Osteoblast (primary cell): ENCODE data around the gene DDX1. TPM values are rescaled to one million over a fixed set of nuclear protein-coding genes. Genes with fewer than 3 reads are reported as not detected.

Source experiments
- DNase-seq: peaks from one replicate; pipeline ENCODE4 v3.0.0; 2011; ENCODE audit warnings: low spot score, mixed read lengths; ENCODE audit not compliant: insufficient read length; ENCODE audit errors: missing footprints
- H2AFZ ChIP-seq: 2 replicates; pipeline ENCODE4 v1.6.0; 2011; ENCODE audit warnings: mild to moderate bottlenecking, low read length
- H3K27ac ChIP-seq: 2 replicates; pipeline ENCODE4 v1.5.1; 2011; ENCODE audit warnings: mild to moderate bottlenecking, low read depth, low read length, moderate library complexity
- H3K27me3 ChIP-seq: 2 replicates; pipeline ENCODE4 v1.6.0; 2012; ENCODE audit warnings: mild to moderate bottlenecking, control low read depth, inconsistent platforms, low read length, moderate library complexity; ENCODE audit not compliant: insufficient read depth
- H3K36me3 ChIP-seq: 2 replicates; pipeline ENCODE4 v1.5.1; 2011; ENCODE audit warnings: mild to moderate bottlenecking, low read length, control low read depth, moderate library complexity; ENCODE audit not compliant: insufficient read depth
- H3K4me1 ChIP-seq: 2 replicates; pipeline ENCODE4 v1.5.1; 2011; ENCODE audit warnings: mild to moderate bottlenecking, low read length, control low read depth, moderate library complexity; ENCODE audit not compliant: insufficient read depth
- H3K4me2 ChIP-seq: 2 replicates; pipeline ENCODE4 v1.6.0; 2011; ENCODE audit warnings: mild to moderate bottlenecking, low read length; ENCODE audit not compliant: insufficient read depth
- H3K4me3 ChIP-seq: fragments of 200-600 bp; sonication (generic); 3 replicates; pipeline ENCODE4 v1.5.1; 2012; ENCODE audit warnings: mild to moderate bottlenecking, low read length, inconsistent platforms; ENCODE audit not compliant: insufficient read depth
- H3K79me2 ChIP-seq: 2 replicates; pipeline ENCODE4 v1.6.0; 2012; ENCODE audit warnings: mild to moderate bottlenecking, low read length, control low read depth, inconsistent platforms; ENCODE audit not compliant: insufficient read depth
- H3K9me3 ChIP-seq: 2 replicates; pipeline ENCODE4 v1.5.1; 2011; ENCODE audit warnings: low read depth, low read length, control low read depth
- H4K20me1 ChIP-seq: 2 replicates; pipeline ENCODE4 v1.6.0; 2012; ENCODE audit warnings: mild to moderate bottlenecking, low read length, control low read depth; ENCODE audit not compliant: insufficient read depth
- total RNA-seq: library from RNA; depleted of rRNA; stranded (reverse); fragments of >200 nt; gene quantifications from 2 replicates; pipeline ENCODE4 v1.2.3, GENCODE V29; 2012
- TF ChIP-seq, protein P1 (sequence below): IDR thresholded peaks from 2 replicates; pipeline ENCODE4 v1.5.1; 2011; ENCODE audit warnings: mild to moderate bottlenecking, low read depth, low read length, moderate library complexity; ENCODE audit errors: extremely low read depth

Gene DDX1
- total RNA-seq, 1 donor = 76.0 TPM

- Histone ChIP-seq H3K4me2 (no peak overlapping the region), H3K79me2 (no peaks in the 10 kb centered on the region), H3K4me1 (no peaks in the 10 kb centered on the region), H3K4me3 (no peak overlapping the region), H3K36me3 (peaks cover 90% of the 10 kb centered on the region), H3K27me3 (no peaks in the 10 kb centered on the region), H2AFZ (no peak overlapping the region), H3K9me3 (no peaks in the 10 kb centered on the region), H3K27ac (no peak overlapping the region), H4K20me1 (no peaks in the 10 kb centered on the region)
- no peak for DNase-seq
- TF ChIP-seq, protein P1, sequence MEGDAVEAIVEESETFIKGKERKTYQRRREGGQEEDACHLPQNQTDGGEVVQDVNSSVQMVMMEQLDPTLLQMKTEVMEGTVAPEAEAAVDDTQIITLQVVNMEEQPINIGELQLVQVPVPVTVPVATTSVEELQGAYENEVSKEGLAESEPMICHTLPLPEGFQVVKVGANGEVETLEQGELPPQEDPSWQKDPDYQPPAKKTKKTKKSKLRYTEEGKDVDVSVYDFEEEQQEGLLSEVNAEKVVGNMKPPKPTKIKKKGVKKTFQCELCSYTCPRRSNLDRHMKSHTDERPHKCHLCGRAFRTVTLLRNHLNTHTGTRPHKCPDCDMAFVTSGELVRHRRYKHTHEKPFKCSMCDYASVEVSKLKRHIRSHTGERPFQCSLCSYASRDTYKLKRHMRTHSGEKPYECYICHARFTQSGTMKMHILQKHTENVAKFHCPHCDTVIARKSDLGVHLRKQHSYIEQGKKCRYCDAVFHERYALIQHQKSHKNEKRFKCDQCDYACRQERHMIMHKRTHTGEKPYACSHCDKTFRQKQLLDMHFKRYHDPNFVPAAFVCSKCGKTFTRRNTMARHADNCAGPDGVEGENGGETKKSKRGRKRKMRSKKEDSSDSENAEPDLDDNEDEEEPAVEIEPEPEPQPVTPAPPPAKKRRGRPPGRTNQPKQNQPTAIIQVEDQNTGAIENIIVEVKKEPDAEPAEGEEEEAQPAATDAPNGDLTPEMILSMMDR = no peak
Measured at GRCh38 chr2:15627817-15628684, 36.4 kb downstream of the DDX1 start.

- no peak overlapping the region for H3K27ac ChIP-seq
- H2AFZ ChIP-seq = no peak overlapping the region
- no peaks in the 10 kb centered on the region for H3K9me3 ChIP-seq
- TF ChIP-seq, protein P1 = no peak
- no peaks in the 10 kb centered on the region for H4K20me1 ChIP-seq
- H3K4me1 ChIP-seq = no peaks in the 10 kb centered on the region
- no peak for DNase-seq
- H3K36me3 ChIP-seq = peaks cover 90% of the 10 kb centered on the region
- no peak overlapping the region for H3K4me3 ChIP-seq
- no peak overlapping the region for H3K4me2 ChIP-seq
- no peaks in the 10 kb centered on the region for H3K79me2 ChIP-seq
- H3K27me3 ChIP-seq = no peaks in the 10 kb centered on the region
Measured at GRCh38 chr2:15628899-15629855, 37.5 kb downstream of the DDX1 start.

- Histone ChIP-seq H3K27ac (no peak overlapping the region), H3K36me3 (peaks cover 85% of the 10 kb centered on the region), H4K20me1 (no peaks in the 10 kb centered on the region), H3K4me3 (no peak overlapping the region), H3K79me2 (no peaks in the 10 kb centered on the region), H3K27me3 (no peaks in the 10 kb centered on the region), H3K4me2 (no peak overlapping the region), H2AFZ (no peak overlapping the region), H3K4me1 (peaks cover 4% of the 10 kb centered on the region), H3K9me3 (no peaks in the 10 kb centered on the region)
- no peak for DNase-seq
- TF ChIP-seq, protein P1 = no peak
Measured at GRCh38 chr2:15630121-15630977, 38.7 kb downstream of the DDX1 start.
